ENCODE data around the gene OR10P1.

- TF ChIP-seq EZH2 (IDR thresholded peaks at IDR 0.05; ENCODE audit: borderline replicate concordance, insufficient read depth, low read depth, low read length, poor library complexity, severe bottlenecking), result no peak
- no peak for TF ChIP-seq CTCF (IDR thresholded peaks at IDR 0.05)
Measured at GRCh38 chr12:55681142-55682077, 44.7 kb downstream of the OR10P1 start.
